Endothelial cell of umbilical vein (primary cell): Measurements from ENCODE around the gene TCIRG1.

Source experiments
- EZH2 ChIP-seq: IDR thresholded peaks from 2 replicates; pipeline ENCODE4 v1.6.1; 2012; ENCODE audit warnings: borderline replicate concordance, low read depth, mild to moderate bottlenecking, moderate library complexity, low read length, inconsistent platforms; ENCODE audit not compliant: severe bottlenecking
- JUN ChIP-seq: IDR thresholded peaks from 2 replicates; pipeline ENCODE4 v1.6.1; 2011; ENCODE audit warnings: borderline replicate concordance, low read depth; ENCODE audit not compliant: insufficient read length, insufficient read depth
- MYC ChIP-seq: IDR thresholded peaks from one replicate; pipeline ENCODE4 v1.6.1; 2011; ENCODE audit warnings: mild to moderate bottlenecking, low read depth, low read length
- POLR2A ChIP-seq: IDR thresholded peaks from 2 replicates; pipeline ENCODE4 v1.6.1; 2012; ENCODE audit warnings: low read depth, mild to moderate bottlenecking, control low read depth, low read length
- POLR2AphosphoS5 ChIP-seq: IDR thresholded peaks from 2 replicates; pipeline ENCODE4 v1.6.1; 2012; ENCODE audit warnings: low read depth, mild to moderate bottlenecking, control low read depth, low read length, moderate library complexity; ENCODE audit not compliant: insufficient read depth
- TF ChIP-seq, protein P1 (sequence below): IDR thresholded peaks from 2 replicates; pipeline ENCODE4 v1.6.1; 2011; ENCODE audit not compliant: insufficient read depth, insufficient read length
- TF ChIP-seq, protein P2 (sequence below), 2 donors: IDR thresholded peaks; 1 replicate in 1 of 2; 2 replicates in 1 of 2; pipeline ENCODE4 v1.5.1; 2011; ENCODE audit warnings: low read length in 2 of 2, mild to moderate bottlenecking in 2 of 2, moderate library complexity in 2 of 2, control low read depth in 1 of 2, inconsistent platforms in 1 of 2, low read depth in 1 of 2; ENCODE audit not compliant: insufficient read depth in 1 of 2; ENCODE audit errors: extremely low read depth in 1 of 2

DNA sequence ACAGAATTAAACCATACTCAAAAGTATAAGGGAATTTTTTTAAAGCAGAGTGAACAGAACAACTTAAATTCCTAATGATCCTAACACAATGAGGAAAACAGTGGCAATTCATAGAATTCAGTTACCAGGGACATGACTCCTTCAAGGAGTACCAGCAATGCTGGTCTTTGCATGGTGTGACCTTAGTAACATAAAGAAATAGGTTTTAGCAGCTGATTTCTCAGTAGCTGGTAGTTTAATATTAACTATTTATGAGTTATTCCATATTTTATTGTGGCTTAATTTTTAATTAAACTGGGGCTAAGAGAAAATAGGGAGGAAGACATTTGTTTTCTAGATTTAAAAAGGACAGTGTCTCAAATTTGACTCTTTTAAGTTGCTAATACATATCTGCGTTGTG lies 51.5 kb downstream of the TCIRG1 start:
- TF ChIP-seq, protein P1, sequence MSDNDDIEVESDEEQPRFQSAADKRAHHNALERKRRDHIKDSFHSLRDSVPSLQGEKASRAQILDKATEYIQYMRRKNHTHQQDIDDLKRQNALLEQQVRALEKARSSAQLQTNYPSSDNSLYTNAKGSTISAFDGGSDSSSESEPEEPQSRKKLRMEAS, result no peak
- TF ChIP-seq, protein P2, sequence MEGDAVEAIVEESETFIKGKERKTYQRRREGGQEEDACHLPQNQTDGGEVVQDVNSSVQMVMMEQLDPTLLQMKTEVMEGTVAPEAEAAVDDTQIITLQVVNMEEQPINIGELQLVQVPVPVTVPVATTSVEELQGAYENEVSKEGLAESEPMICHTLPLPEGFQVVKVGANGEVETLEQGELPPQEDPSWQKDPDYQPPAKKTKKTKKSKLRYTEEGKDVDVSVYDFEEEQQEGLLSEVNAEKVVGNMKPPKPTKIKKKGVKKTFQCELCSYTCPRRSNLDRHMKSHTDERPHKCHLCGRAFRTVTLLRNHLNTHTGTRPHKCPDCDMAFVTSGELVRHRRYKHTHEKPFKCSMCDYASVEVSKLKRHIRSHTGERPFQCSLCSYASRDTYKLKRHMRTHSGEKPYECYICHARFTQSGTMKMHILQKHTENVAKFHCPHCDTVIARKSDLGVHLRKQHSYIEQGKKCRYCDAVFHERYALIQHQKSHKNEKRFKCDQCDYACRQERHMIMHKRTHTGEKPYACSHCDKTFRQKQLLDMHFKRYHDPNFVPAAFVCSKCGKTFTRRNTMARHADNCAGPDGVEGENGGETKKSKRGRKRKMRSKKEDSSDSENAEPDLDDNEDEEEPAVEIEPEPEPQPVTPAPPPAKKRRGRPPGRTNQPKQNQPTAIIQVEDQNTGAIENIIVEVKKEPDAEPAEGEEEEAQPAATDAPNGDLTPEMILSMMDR (IDR thresholded peaks at IDR 0.05; ENCODE audit: extremely low read depth in 1 of 2, insufficient read depth in 1 of 2, low read depth in 1 of 2, low read length in 2 of 2), result no peak
- TF ChIP-seq POLR2A (no peak), EZH2 (no peak), MYC (no peak), POLR2AphosphoS5 (no peak), JUN (no peak)
